ENCODE measurements around the gene NUP50. TPM values are rescaled to one million over a fixed set of nuclear protein-coding genes. Genes with fewer than 3 reads are reported as not detected.

NUP50 gene
- total and polyA plus RNA-seq, 2 donors (not counting 1 experiment from before 2014, with no cell fraction given), result 17.4 to 29.2 TPM

DNA sequence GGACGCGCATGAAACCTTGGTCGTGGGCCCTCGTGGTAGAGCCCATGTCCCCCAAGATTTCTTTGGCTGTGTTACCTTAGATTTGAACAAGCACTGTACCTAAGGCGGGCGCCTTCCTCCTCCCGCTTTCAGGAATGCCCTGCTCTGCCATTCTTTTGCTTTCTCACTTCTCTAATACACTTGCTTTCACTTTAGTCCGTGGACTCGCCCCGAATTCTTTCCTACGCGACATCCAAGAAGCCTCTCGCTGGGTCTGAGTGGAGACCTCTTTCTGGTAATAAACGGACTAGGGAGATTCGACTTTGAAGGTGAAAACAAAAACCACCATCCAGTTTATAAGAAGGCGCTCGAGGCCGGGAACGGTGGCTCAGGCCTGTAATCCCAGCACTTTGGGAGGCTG lies 1.2 kb upstream of the NUP50 start:
- Histone ChIP-seq H3K4me3 (replicated peaks in 1 of 4; ENCODE audit: control extremely low read depth in 1 of 4, insufficient read depth in 1 of 4, low read depth in 3 of 4, low read length in 4 of 4) (peak overlapping the region; percentile 75 to 86 (median 84)), H3K4me1 (ENCODE audit: control insufficient read depth, extremely low read depth, insufficient read depth, low read length) (peaks cover 5% of the 10 kb centered on the region), H3K4me2 (ENCODE audit: extremely low read depth, insufficient read depth, low read length) (peak overlapping the region; percentile 84), H3K27me3 (ENCODE audit: control insufficient read depth, insufficient read depth, low read length) (no peaks in the 10 kb centered on the region), H3K79me2 (ENCODE audit: control insufficient read depth, insufficient read depth, low read length) (peaks cover 47% of the 10 kb centered on the region), H2AFZ (ENCODE audit: low read length) (no peak overlapping the region), H3K27ac (ENCODE audit: insufficient read depth, low read length) (peak overlapping the region; percentile 97), H4K20me1 (ENCODE audit: control insufficient read depth, extremely low read depth, insufficient read depth, low read length) (no peaks in the 10 kb centered on the region), H3K36me3 (ENCODE audit: control insufficient read depth, insufficient read depth, low read length) (peaks cover 3% of the 10 kb centered on the region), H3K9me3 (ENCODE audit: control insufficient read depth, insufficient read depth, low read depth, low read length) (no peaks in the 10 kb centered on the region), H3K9ac (ENCODE audit: insufficient read depth, low read length) (no peak overlapping the region)
- peak; percentile 9 to 32 for DNase-seq (ENCODE audit: low read depth in 2 of 2)
- TF ChIP-seq, protein P1, sequence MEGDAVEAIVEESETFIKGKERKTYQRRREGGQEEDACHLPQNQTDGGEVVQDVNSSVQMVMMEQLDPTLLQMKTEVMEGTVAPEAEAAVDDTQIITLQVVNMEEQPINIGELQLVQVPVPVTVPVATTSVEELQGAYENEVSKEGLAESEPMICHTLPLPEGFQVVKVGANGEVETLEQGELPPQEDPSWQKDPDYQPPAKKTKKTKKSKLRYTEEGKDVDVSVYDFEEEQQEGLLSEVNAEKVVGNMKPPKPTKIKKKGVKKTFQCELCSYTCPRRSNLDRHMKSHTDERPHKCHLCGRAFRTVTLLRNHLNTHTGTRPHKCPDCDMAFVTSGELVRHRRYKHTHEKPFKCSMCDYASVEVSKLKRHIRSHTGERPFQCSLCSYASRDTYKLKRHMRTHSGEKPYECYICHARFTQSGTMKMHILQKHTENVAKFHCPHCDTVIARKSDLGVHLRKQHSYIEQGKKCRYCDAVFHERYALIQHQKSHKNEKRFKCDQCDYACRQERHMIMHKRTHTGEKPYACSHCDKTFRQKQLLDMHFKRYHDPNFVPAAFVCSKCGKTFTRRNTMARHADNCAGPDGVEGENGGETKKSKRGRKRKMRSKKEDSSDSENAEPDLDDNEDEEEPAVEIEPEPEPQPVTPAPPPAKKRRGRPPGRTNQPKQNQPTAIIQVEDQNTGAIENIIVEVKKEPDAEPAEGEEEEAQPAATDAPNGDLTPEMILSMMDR (conservative IDR thresholded peaks at IDR 0.05 in 1 of 2, IDR thresholded peaks at IDR 0.05 in 1 of 2; ENCODE audit: low read depth in 1 of 2, low read length in 2 of 2), result no peak
- no peak for TF ChIP-seq EZH2 (IDR thresholded peaks at IDR 0.05; ENCODE audit: low read length, missing control alignments)

DNA sequence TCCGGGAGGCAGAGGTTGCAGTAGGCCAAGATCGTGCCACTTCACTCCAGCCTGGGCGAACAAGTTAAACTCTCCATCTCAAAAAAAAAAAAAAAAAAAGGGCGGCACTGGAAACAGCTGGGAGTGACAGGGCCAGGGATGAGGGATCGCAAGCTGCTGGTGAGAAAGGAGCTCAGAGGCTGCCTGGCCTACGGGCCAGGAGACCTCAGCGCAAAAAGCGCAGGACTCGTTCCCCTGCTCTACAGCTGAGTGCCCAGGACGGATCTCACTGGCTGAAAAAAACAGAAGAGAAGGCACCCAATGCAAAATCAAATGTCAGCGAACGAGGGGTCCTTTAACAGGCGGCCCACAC lies 650 bp upstream of the NUP50 start:
- Histone ChIP-seq H3K79me2 (ENCODE audit: control insufficient read depth, insufficient read depth, low read length) (peaks cover 48% of the 10 kb centered on the region), H3K27ac (ENCODE audit: insufficient read depth, low read length) (peak overlapping the region; percentile 97), H3K36me3 (ENCODE audit: control insufficient read depth, insufficient read depth, low read length) (peaks cover 2% of the 10 kb centered on the region), H3K4me2 (ENCODE audit: extremely low read depth, insufficient read depth, low read length) (peak overlapping the region; percentile 84), H3K4me1 (ENCODE audit: control insufficient read depth, extremely low read depth, insufficient read depth, low read length) (peaks cover 5% of the 10 kb centered on the region), H3K9me3 (ENCODE audit: control insufficient read depth, insufficient read depth, low read depth, low read length) (no peaks in the 10 kb centered on the region), H2AFZ (ENCODE audit: low read length) (peak overlapping the region; percentile 50), H3K27me3 (ENCODE audit: control insufficient read depth, insufficient read depth, low read length) (no peaks in the 10 kb centered on the region), H3K4me3 (replicated peaks in 1 of 4; ENCODE audit: control extremely low read depth in 1 of 4, insufficient read depth in 1 of 4, low read depth in 3 of 4, low read length in 4 of 4) (peak overlapping the region; percentile 75 to 86 (median 84)), H3K9ac (ENCODE audit: insufficient read depth, low read length) (peak overlapping the region; percentile 92), H4K20me1 (ENCODE audit: control insufficient read depth, extremely low read depth, insufficient read depth, low read length) (no peaks in the 10 kb centered on the region)
- no peak for TF ChIP-seq EZH2 (IDR thresholded peaks at IDR 0.05; ENCODE audit: low read length, missing control alignments)
- TF ChIP-seq, protein P1 (conservative IDR thresholded peaks at IDR 0.05 in 1 of 2, IDR thresholded peaks at IDR 0.05 in 1 of 2; ENCODE audit: low read depth in 1 of 2, low read length in 2 of 2), result no peak
- DNase-seq (ENCODE audit: low read depth in 2 of 2), result peak; percentile 49 to 53

DNA sequence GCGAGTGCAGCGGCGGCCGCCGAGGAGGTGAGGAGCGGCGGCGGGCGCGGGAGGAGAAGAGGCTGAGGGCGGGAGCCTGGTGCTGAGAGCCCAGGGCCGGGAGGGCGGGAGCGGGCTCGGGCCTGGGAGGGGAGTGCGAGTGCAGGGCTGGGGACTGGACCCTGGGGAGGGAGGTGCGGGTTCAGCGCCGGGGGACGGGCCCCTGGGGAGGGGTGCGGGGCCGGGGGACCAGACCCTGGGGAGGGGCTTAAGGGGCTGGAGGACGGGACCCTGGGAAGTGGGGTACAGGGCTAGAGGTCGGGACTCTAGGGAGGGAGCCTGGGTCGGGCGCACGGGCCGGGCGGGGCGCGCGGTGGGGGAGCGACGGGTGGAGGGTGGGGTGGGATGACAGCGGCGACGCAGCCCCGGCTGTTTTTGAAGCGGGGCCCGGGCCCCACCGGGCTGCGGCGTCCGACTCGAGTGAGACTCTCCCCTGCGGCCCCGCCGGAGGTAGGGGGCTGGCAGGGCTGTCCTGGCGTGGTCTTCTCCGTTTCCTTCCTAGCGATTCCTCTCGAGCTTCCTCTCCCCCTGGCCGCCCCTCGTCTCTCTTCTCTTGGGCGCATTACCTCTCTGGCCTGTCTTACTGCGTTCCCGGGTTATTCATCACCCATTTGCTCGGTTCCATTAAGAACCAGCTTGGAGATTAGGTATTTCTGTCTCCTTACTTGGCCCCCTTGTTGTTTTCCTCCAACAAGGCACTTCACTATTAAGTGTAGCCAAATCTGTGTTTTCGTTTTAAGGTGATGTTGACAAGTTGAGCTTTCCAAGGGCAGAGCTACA lies 754 bp downstream of the NUP50 start:
- Histone ChIP-seq H2AFZ (ENCODE audit: low read length) (no peak overlapping the region), H3K36me3 (ENCODE audit: control insufficient read depth, insufficient read depth, low read length) (peaks cover 4% of the 10 kb centered on the region), H3K27ac (ENCODE audit: insufficient read depth, low read length) (peak overlapping the region; percentile 74), H3K9ac (ENCODE audit: insufficient read depth, low read length) (peak overlapping the region; percentile 86), H3K27me3 (ENCODE audit: control insufficient read depth, insufficient read depth, low read length) (no peaks in the 10 kb centered on the region), H3K4me2 (ENCODE audit: extremely low read depth, insufficient read depth, low read length) (peak overlapping the region; percentile 36), H4K20me1 (ENCODE audit: control insufficient read depth, extremely low read depth, insufficient read depth, low read length) (no peaks in the 10 kb centered on the region), H3K4me1 (ENCODE audit: control insufficient read depth, extremely low read depth, insufficient read depth, low read length) (peaks cover 4% of the 10 kb centered on the region), H3K4me3 (replicated peaks in 1 of 4; ENCODE audit: control extremely low read depth in 1 of 4, insufficient read depth in 1 of 4, low read depth in 3 of 4, low read length in 4 of 4) (peak overlapping the region; percentile 61 to 88 (median 84)), H3K9me3 (ENCODE audit: control insufficient read depth, insufficient read depth, low read depth, low read length) (no peaks in the 10 kb centered on the region), H3K79me2 (ENCODE audit: control insufficient read depth, insufficient read depth, low read length) (peaks cover 52% of the 10 kb centered on the region)
- TF ChIP-seq, protein P1 (conservative IDR thresholded peaks at IDR 0.05 in 1 of 2, IDR thresholded peaks at IDR 0.05 in 1 of 2; ENCODE audit: low read depth in 1 of 2, low read length in 2 of 2), result no peak
- no peak for TF ChIP-seq EZH2 (IDR thresholded peaks at IDR 0.05; ENCODE audit: low read length, missing control alignments)
- DNase-seq (ENCODE audit: low read depth in 2 of 2), result peak; percentile 23 to 33

All from fibroblast of lung (primary cell).